ENCODE measurements around the gene AKNA.

GRCh38 chr9:114383521-114384231 is 4.1 kb downstream of the AKNA start:
- TF ChIP-seq CTCF (IDR thresholded peaks at IDR 0.05; ENCODE audit: poor library complexity, severe bottlenecking) = no peak
- no peak for TF ChIP-seq POLR2AphosphoS5 (IDR thresholded peaks at IDR 0.05)
- TF ChIP-seq RAD21 (conservative IDR thresholded peaks at IDR 0.05) = no peak
- no peak for TF ChIP-seq REST (IDR thresholded peaks at IDR 0.05; ENCODE audit: borderline replicate concordance)
